Thyroid gland (tissue), 4 donors: ENCODE data around the gene IMPA2.

ENCODE experiments used
- POLR2A ChIP-seq, 2 donors: fragments of 450-650 bp; IDR thresholded peaks; one replicate each; pipeline ENCODE4 v1.6.1; 2017; ENCODE audit warnings: antibody characterized with exemption in 2 of 2, mild to moderate bottlenecking in 2 of 2, moderate library complexity in 1 of 2
- TF ChIP-seq, protein P1 (sequence below), 6 experiments: fragments of 200-600 bp in 3 of 6; fragments of 450-650 bp in 3 of 6; sonication (generic) in 3 of 6; IDR thresholded peaks; one replicate each; pipeline ENCODE4 v1.5.1; 2016 to 2019; ENCODE audit warnings: antibody characterized with exemption in 6 of 6, mild to moderate bottlenecking in 2 of 6, inconsistent platforms in 1 of 6, moderate library complexity in 1 of 6

- TF ChIP-seq, protein P1, sequence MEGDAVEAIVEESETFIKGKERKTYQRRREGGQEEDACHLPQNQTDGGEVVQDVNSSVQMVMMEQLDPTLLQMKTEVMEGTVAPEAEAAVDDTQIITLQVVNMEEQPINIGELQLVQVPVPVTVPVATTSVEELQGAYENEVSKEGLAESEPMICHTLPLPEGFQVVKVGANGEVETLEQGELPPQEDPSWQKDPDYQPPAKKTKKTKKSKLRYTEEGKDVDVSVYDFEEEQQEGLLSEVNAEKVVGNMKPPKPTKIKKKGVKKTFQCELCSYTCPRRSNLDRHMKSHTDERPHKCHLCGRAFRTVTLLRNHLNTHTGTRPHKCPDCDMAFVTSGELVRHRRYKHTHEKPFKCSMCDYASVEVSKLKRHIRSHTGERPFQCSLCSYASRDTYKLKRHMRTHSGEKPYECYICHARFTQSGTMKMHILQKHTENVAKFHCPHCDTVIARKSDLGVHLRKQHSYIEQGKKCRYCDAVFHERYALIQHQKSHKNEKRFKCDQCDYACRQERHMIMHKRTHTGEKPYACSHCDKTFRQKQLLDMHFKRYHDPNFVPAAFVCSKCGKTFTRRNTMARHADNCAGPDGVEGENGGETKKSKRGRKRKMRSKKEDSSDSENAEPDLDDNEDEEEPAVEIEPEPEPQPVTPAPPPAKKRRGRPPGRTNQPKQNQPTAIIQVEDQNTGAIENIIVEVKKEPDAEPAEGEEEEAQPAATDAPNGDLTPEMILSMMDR (IDR thresholded peaks at IDR 0.05) = no peak
- no peak for TF ChIP-seq POLR2A (IDR thresholded peaks at IDR 0.05)
Measured at GRCh38 chr18:11984091-11984490, 2.8 kb downstream of the IMPA2 start.
